H1 (cell line): ENCODE results near the gene DYNC1I1. TPM values are rescaled to one million over a fixed set of nuclear protein-coding genes. Genes with fewer than 3 reads are reported as not detected.

Experiments used
- CTCF ChIA-PET: fragments of 300-600 bp; sonication (Branson Sonifier 250); formaldehyde crosslinking; loops from one replicate; lab custom pipeline; 2021; ENCODE audit not compliant: partially characterized antibody; lab: Charles Lee
- POLR2A ChIA-PET: fragments of 300-600 bp; sonication (Branson Sonifier 250); formaldehyde crosslinking; loops from one replicate; lab custom pipeline; 2021; ENCODE audit warnings: inconsistent platforms; ENCODE audit not compliant: partially characterized antibody; lab: Charles Lee
- DNase-seq, 2 experiments: peaks; one replicate each; pipeline versions ENCODE4 v3.0.0 to v3.0.0-alpha.2; 2010 to 2022; ENCODE audit warnings: low spot score in 2 of 2, low read depth in 1 of 2, mixed read lengths in 1 of 2
- FAIRE-seq: peaks from 2 replicates; lab custom pipeline; 2011; peaks lifted over from hg19 to GRCh38; lab: Jason Lieb, UNC
- H2AFZ ChIP-seq: 2 replicates; pipeline ENCODE4 v1.8.1; 2012; ENCODE audit warnings: low read length, inconsistent platforms
- H2AK5ac ChIP-seq: 2 replicates; pipeline ENCODE4 v1.6.1; 2013; ENCODE audit warnings: low read depth, low read length
- H2BK120ac ChIP-seq: replicated peaks from 2 replicates; pipeline ENCODE3; 2013; ENCODE audit warnings: low read depth, low read length, inconsistent platforms
- H2BK12ac ChIP-seq: 2 replicates; pipeline ENCODE4 v1.6.1; 2013; ENCODE audit warnings: low read depth, low read length
- H2BK15ac ChIP-seq: 2 replicates; pipeline ENCODE4 v1.6.1; 2013; ENCODE audit warnings: low read length
- H2BK20ac ChIP-seq: 2 replicates; pipeline ENCODE4 v1.6.1; 2013; ENCODE audit warnings: low read length
- H2BK5ac ChIP-seq: 2 replicates; pipeline ENCODE4 v1.6.1; 2013; ENCODE audit warnings: low read depth, low read length
- H3K14ac ChIP-seq: 2 replicates; pipeline ENCODE4 v1.6.1; 2013; ENCODE audit warnings: inconsistent platforms; ENCODE audit not compliant: insufficient read length
- H3K18ac ChIP-seq: 2 replicates; pipeline ENCODE4 v1.6.1; 2013; ENCODE audit warnings: low read length; ENCODE audit errors: extremely low read depth
- H3K23ac ChIP-seq: 2 replicates; pipeline ENCODE4 v1.6.1; 2013; ENCODE audit warnings: inconsistent platforms; ENCODE audit not compliant: insufficient read length
- H3K23me2 ChIP-seq: 2 replicates; pipeline ENCODE4 v1.6.1; 2013; ENCODE audit warnings: low read depth, low read length
- H3K27ac ChIP-seq: 2 replicates; pipeline ENCODE4 v1.6.1; 2011; ENCODE audit warnings: low read depth, low read length, inconsistent platforms
- H3K27me3 ChIP-seq, 4 experiments: replicated peaks in 1 of 4; 1 replicate in 1 of 4; 2 replicates in 3 of 4; pipeline versions ENCODE4 v1.6.1 to v1.8.1; 2011 to 2013; ENCODE audit warnings: low read length in 3 of 4, mild to moderate bottlenecking in 3 of 4, inconsistent platforms in 2 of 4, mixed read lengths in 2 of 4, moderate library complexity in 1 of 4; ENCODE audit not compliant: control insufficient read depth in 3 of 4, insufficient read depth in 3 of 4; ENCODE audit errors: extremely low read depth in 1 of 4
- H3K36me3 ChIP-seq, 4 experiments: 2 replicates each; pipeline versions ENCODE4 v1.6.1 to v1.8.1; 2011 to 2013; ENCODE audit warnings: mild to moderate bottlenecking in 4 of 4, low read length in 3 of 4, moderate library complexity in 2 of 4, control low read depth in 1 of 4, inconsistent platforms in 1 of 4; ENCODE audit not compliant: insufficient read depth in 4 of 4, control insufficient read depth in 2 of 4
- H3K4ac ChIP-seq: replicated peaks from 2 replicates; pipeline ENCODE3; 2013; ENCODE audit warnings: low read length, low read depth, mixed read lengths, inconsistent platforms; ENCODE audit not compliant: insufficient read length
- H3K4me1 ChIP-seq, 4 experiments: replicated peaks in 1 of 4; 1 replicate in 1 of 4; 2 replicates in 3 of 4; pipeline versions ENCODE4 v1.6.1 to v1.8.1; 2011 to 2013; ENCODE audit warnings: low read length in 3 of 4, inconsistent platforms in 2 of 4, mixed read lengths in 1 of 4; ENCODE audit not compliant: insufficient read depth in 4 of 4, control insufficient read depth in 3 of 4
- H3K4me2 ChIP-seq, 2 experiments: 2 replicates each; pipeline versions ENCODE4 v1.6.1 to v1.8.1; 2011 to 2013; ENCODE audit warnings: low read depth in 2 of 2, low read length in 2 of 2, control low read depth in 1 of 2, inconsistent platforms in 1 of 2, mild to moderate bottlenecking in 1 of 2; ENCODE audit not compliant: insufficient read depth in 1 of 2
- H3K4me3 ChIP-seq, 4 experiments: fragments of 200-600, 300-600 bp in 1 of 4; sonication (generic), shearing (Covaris generic), sonication (Bioruptor Twin) in 1 of 4; 2 replicates each; pipeline versions ENCODE4 v1.5.1 to v1.8.1; 2011 to 2016; ENCODE audit warnings: low read length in 4 of 4, low read depth in 3 of 4, control low read depth in 2 of 4, inconsistent platforms in 2 of 4, mild to moderate bottlenecking in 2 of 4, mixed read lengths in 1 of 4, moderate library complexity in 1 of 4; ENCODE audit not compliant: insufficient read depth in 2 of 4; ENCODE audit errors: extremely low read depth in 1 of 4
- H3K56ac ChIP-seq: replicated peaks from 2 replicates; pipeline ENCODE3; 2013; ENCODE audit warnings: low read depth, mild to moderate bottlenecking, mixed read lengths, low read length, inconsistent platforms; ENCODE audit not compliant: insufficient read length
- H3K79me1 ChIP-seq: 2 replicates; pipeline ENCODE4 v1.6.1; 2013; ENCODE audit warnings: low read depth, low read length, control low read depth
- H3K79me2 ChIP-seq, 2 experiments: 2 replicates each; pipeline versions ENCODE4 v1.6.1 to v1.8.1; 2012 to 2013; ENCODE audit warnings: low read length in 2 of 2, mild to moderate bottlenecking in 2 of 2, inconsistent platforms in 1 of 2; ENCODE audit not compliant: insufficient read depth in 2 of 2, control insufficient read depth in 1 of 2
- H3K9ac ChIP-seq, 4 experiments: replicated peaks in 1 of 4; 1 replicate in 1 of 4; 2 replicates in 3 of 4; pipeline versions ENCODE4 v1.6.1 to v1.8.1; 2011 to 2013; ENCODE audit warnings: low read depth in 3 of 4, low read length in 3 of 4, control low read depth in 2 of 4, mild to moderate bottlenecking in 2 of 4, moderate library complexity in 2 of 4, inconsistent platforms in 1 of 4; ENCODE audit errors: extremely low read depth in 1 of 4
- H3K9me3 ChIP-seq, 2 experiments: 2 replicates each; pipeline versions ENCODE4 v1.6.1 to v1.8.1; 2012 to 2013; ENCODE audit warnings: mild to moderate bottlenecking in 2 of 2, moderate library complexity in 2 of 2, control low read depth in 1 of 2, inconsistent platforms in 1 of 2, low read depth in 1 of 2, low read length in 1 of 2, mixed read lengths in 1 of 2; ENCODE audit not compliant: insufficient read depth in 2 of 2
- H4K20me1 ChIP-seq, 2 experiments: replicated peaks in 1 of 2; 2 replicates each; pipeline versions ENCODE3 to v1.8.1; 2011 to 2013; ENCODE audit warnings: inconsistent platforms in 2 of 2, low read length in 2 of 2, mild to moderate bottlenecking in 1 of 2; ENCODE audit not compliant: insufficient read depth in 2 of 2, control insufficient read depth in 1 of 2
- H4K5ac ChIP-seq: 2 replicates; pipeline ENCODE4 v1.6.1; 2013; ENCODE audit warnings: low read length, low read depth, mixed read lengths, inconsistent platforms; ENCODE audit not compliant: insufficient read length
- H4K8ac ChIP-seq: 2 replicates; pipeline ENCODE4 v1.8.0; 2013; ENCODE audit warnings: mild to moderate bottlenecking, moderate library complexity, low read length, inconsistent platforms; ENCODE audit not compliant: insufficient read depth; ENCODE audit errors: extremely low read depth
- H4K91ac ChIP-seq: replicated peaks from 2 replicates; pipeline ENCODE3; 2013; ENCODE audit warnings: low read length, mixed read lengths, inconsistent platforms; ENCODE audit not compliant: insufficient read length
- CBX8 ChIP-seq: fragments of 300-800, 300-1000 bp; sonication (generic); IDR thresholded peaks from 2 replicates; pipeline ENCODE4 v1.7.1; 2016; ENCODE audit warnings: low read depth, low read length, borderline replicate concordance
- CEBPB ChIP-seq: IDR thresholded peaks from 2 replicates; pipeline ENCODE4 v1.6.1; 2012; ENCODE audit warnings: low read depth, low read length
- CHD1 ChIP-seq: IDR thresholded peaks from 2 replicates; pipeline ENCODE4 v1.6.1; 2012; ENCODE audit warnings: low read depth, low read length, improper control_type of control experiment
- GABPA ChIP-seq: IDR thresholded peaks from 2 replicates; pipeline ENCODE4 v1.6.1; 2011; ENCODE audit warnings: mild to moderate bottlenecking, low read length, moderate library complexity, borderline replicate concordance; ENCODE audit not compliant: insufficient read depth
- KDM1A ChIP-seq: fragments of 200-600, 300-600 bp; sonication (generic); IDR thresholded peaks from 2 replicates; pipeline ENCODE4 v1.7.1; 2016; ENCODE audit warnings: mild to moderate bottlenecking, low read length, borderline replicate concordance
- MAFK ChIP-seq: IDR thresholded peaks from 2 replicates; pipeline ENCODE4 v1.6.1; 2012; ENCODE audit warnings: low read depth, mild to moderate bottlenecking, improper control_type of control experiment, low read length
- RFX5 ChIP-seq: IDR thresholded peaks from 2 replicates; pipeline ENCODE4 v1.6.1; 2011; ENCODE audit warnings: low read depth, low read length, improper control_type of control experiment, borderline replicate concordance
- SAP30 ChIP-seq: fragments of 300-600 bp; sonication (generic); IDR thresholded peaks from 2 replicates; pipeline ENCODE4 v1.7.1; 2012; ENCODE audit warnings: low read length, moderate library complexity, mild to moderate bottlenecking, inconsistent platforms; ENCODE audit not compliant: insufficient read depth, insufficient replicate concordance
- TBP ChIP-seq: IDR thresholded peaks from 2 replicates; pipeline ENCODE4 v1.6.1; 2011; ENCODE audit warnings: low read depth, low read length, improper control_type of control experiment
- polyA plus RNA-seq, 7 experiments: library from polyadenylated mRNA; depleted of rRNA in 3 of 7; stranded (reverse) in 5 of 7; unstranded in 2 of 7; fragments of >200 nt in 5 of 7; fragments of 200-250 nt in 2 of 7; gene quantifications; 1 replicate in 5 of 7; 2 replicates in 1 of 7; 4 replicates in 1 of 7; pipeline versions ENCODE4 v1.2.1 to v1.2.3, GENCODE V29; 2011 to 2013; ENCODE audit warnings: missing spikeins in 2 of 7, mixed read lengths in 2 of 7
- total RNA-seq: library from RNA; stranded (reverse); fragmentation: NEBNext Ultra II Directional; extraction: Animal tissue kit (Norgen Biotek cat#: 25700); gene quantifications from 2 replicates; pipeline ENCODE4 v1.2.1, GENCODE V29; 2021

The DYNC1I1 gene
- total and polyA plus RNA-seq, 2 of the 8 experiments (the other 6 are each of a cell fraction or from before 2014, with no cell fraction given): 0.45 to 0.58 TPM

DNA sequence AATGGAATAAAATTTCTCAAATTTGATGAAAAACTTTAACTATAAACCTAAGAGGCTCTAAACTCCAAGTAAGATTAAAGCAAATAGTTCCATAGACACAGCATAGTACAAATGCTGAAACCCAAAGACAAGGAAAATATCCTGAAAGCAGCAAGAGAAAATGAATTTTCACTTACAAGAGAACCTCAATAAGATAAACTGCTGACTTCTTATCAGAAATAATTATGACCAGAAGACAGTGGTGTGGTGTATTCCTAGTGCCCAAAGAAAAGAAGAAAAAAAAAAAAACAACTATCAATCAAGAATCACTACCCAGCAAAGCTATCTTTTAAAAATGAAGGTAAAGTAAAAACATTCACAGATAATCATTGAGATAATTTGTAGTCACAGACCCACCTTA, 106.3 kb downstream of the DYNC1I1 start:
- TF ChIP-seq SAP30: no peak
- no peak for TF ChIP-seq KDM1A
- TF ChIP-seq RFX5: no peak
- no peak for TF ChIP-seq MAFK
- no peak for TF ChIP-seq GABPA
- no peak for TF ChIP-seq CEBPB
- TF ChIP-seq CHD1: no peak
- no peak for TF ChIP-seq TBP
- TF ChIP-seq CBX8: no peak
- Histone ChIP-seq H3K18ac (no peak overlapping the region), H2BK120ac (no peak overlapping the region), H3K9ac (no peak overlapping the region), H3K4me3 (no peak overlapping the region), H3K14ac (no peak overlapping the region), H3K79me1 (no peaks in the 10 kb centered on the region), H3K56ac (no peak overlapping the region), H2BK12ac (no peak overlapping the region), H3K4ac (no peak overlapping the region), H2BK5ac (no peak overlapping the region), H2BK15ac (no peak overlapping the region), H4K5ac (no peak overlapping the region), H3K23me2 (no peaks in the 10 kb centered on the region), H2AFZ (no peak overlapping the region), H2BK20ac (no peak overlapping the region), H3K79me2 (no peaks in the 10 kb centered on the region), H2AK5ac (no peak overlapping the region), H4K20me1 (no peaks in the 10 kb centered on the region), H3K23ac (no peak overlapping the region), H3K27me3 (no peaks in the 10 kb centered on the region; a peak in 1 of 7 replicates), H3K36me3 (no peaks in the 10 kb centered on the region), H3K4me2 (no peak overlapping the region), H3K4me1 (no peaks in the 10 kb centered on the region), H3K27ac (no peak overlapping the region), H4K8ac (no peak overlapping the region), H3K9me3 (peaks cover 0 to 2% of the 10 kb centered on the region in 2 experiments; a peak in 1 of 4 replicates), H4K91ac (no peak overlapping the region)
- ChIA-PET CTCF (interaction anchor here (0.6 to 17.5 kb wide), 9 partner anchors 7 to 854 kb away, joined by 3 to 335 read pairs (median 4); partner anchors contain the start of gene DYNC1I1), POLR2A (no interaction called here)
- DNase-seq: no peak
- no peak for FAIRE-seq
